Cardiac fibroblast (primary cell): Measurements from ENCODE around the gene HAO2.
A peak's percentile ranks its signal among the peaks of the same experiment; 100 is the strongest.

ENCODE experiments used
- DNase-seq, 2 donors: peaks; one replicate each; pipeline versions ENCODE4 v3.0.0 to v3.0.0-alpha.2; 2010; ENCODE audit warnings: low read depth in 2 of 2
- H3K4me3 ChIP-seq, 2 donors: replicated peaks in 1 of 2; 1 replicate in 1 of 2; 2 replicates in 1 of 2; pipeline ENCODE4 v1.5.1; 2011; ENCODE audit warnings: low read depth in 2 of 2, low read length in 2 of 2, mild to moderate bottlenecking in 2 of 2, moderate library complexity in 1 of 2
- CTCF ChIP-seq: IDR thresholded peaks from one replicate; pipeline ENCODE4 v1.5.1; 2011; ENCODE audit warnings: low read depth, mild to moderate bottlenecking, low read length, inconsistent platforms

HAO2 gene

GRCh38 chr1:119358636-119359035 lies 9.9 kb upstream of the HAO2 start:
- TF ChIP-seq CTCF, result no peak
- no peak for DNase-seq
- no peak overlapping the region for H3K4me3 ChIP-seq

GRCh38 chr1:119359730-119360129 lies 8.9 kb upstream of the HAO2 start:
- TF ChIP-seq CTCF, result no peak
- no peak overlapping the region for H3K4me3 ChIP-seq
- DNase-seq, result no peak

- no peak for DNase-seq
- TF ChIP-seq CTCF, result no peak
- H3K4me3 ChIP-seq, result no peak overlapping the region
Observed at GRCh38 chr1:119361205-119361604, 7.4 kb upstream of the HAO2 start.

- DNase-seq, result no peak
- no peak overlapping the region for H3K4me3 ChIP-seq
- TF ChIP-seq CTCF, result no peak
Observed at GRCh38 chr1:119361620-119362344, 6.8 kb upstream of the HAO2 start.

GRCh38 chr1:119363162-119363561 lies 5.4 kb upstream of the HAO2 start:
- H3K4me3 ChIP-seq, result no peak overlapping the region
- DNase-seq, result no peak
- TF ChIP-seq CTCF, result no peak

- peak in 1 of 2 donors; percentile 29 for DNase-seq
- no peak overlapping the region for H3K4me3 ChIP-seq
- TF ChIP-seq CTCF, result no peak
Observed at GRCh38 chr1:119364640-119365039, 3.9 kb upstream of the HAO2 start.

- H3K4me3 ChIP-seq, result no peak overlapping the region
- no peak for DNase-seq
- TF ChIP-seq CTCF, result no peak
Observed at GRCh38 chr1:119366424-119366823, 2.2 kb upstream of the HAO2 start.
